ENCODE results near the gene GSN. TPM values are rescaled to one million over a fixed set of nuclear protein-coding genes. Genes with fewer than 3 reads are reported as not detected.

GSN gene
- total RNA-seq, 2 experiments from 2014 or later: 1.9 to 2.2 TPM

- no peak for DNase-seq
- ChIA-PET CTCF (interaction anchor here (1.5 to 10.7 kb wide), 5 partner anchors 10 to 62 kb away, joined by 5 to 142 read pairs (median 8); no protein-coding TSS in a partner anchor), POLR2A (no interaction called here)
- H3K36me3 Mint-ChIP-seq (ENCODE audit: low read depth): peaks cover 3% of the 10 kb centered on the region
- intact Hi-C loops (cut with micrococcal nuclease): no loop called here
- no peak overlapping the region for H3K4me3 Mint-ChIP-seq
- no peaks in the 10 kb centered on the region for H3K4me1 Mint-ChIP-seq (ENCODE audit: low read depth)
- H3K9me3 Mint-ChIP-seq: no peaks in the 10 kb centered on the region
- H3K27ac Mint-ChIP-seq: no peak overlapping the region
- no peak for ATAC-seq
- TF ChIP-seq, protein P1, sequence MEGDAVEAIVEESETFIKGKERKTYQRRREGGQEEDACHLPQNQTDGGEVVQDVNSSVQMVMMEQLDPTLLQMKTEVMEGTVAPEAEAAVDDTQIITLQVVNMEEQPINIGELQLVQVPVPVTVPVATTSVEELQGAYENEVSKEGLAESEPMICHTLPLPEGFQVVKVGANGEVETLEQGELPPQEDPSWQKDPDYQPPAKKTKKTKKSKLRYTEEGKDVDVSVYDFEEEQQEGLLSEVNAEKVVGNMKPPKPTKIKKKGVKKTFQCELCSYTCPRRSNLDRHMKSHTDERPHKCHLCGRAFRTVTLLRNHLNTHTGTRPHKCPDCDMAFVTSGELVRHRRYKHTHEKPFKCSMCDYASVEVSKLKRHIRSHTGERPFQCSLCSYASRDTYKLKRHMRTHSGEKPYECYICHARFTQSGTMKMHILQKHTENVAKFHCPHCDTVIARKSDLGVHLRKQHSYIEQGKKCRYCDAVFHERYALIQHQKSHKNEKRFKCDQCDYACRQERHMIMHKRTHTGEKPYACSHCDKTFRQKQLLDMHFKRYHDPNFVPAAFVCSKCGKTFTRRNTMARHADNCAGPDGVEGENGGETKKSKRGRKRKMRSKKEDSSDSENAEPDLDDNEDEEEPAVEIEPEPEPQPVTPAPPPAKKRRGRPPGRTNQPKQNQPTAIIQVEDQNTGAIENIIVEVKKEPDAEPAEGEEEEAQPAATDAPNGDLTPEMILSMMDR (IDR thresholded peaks at IDR 0.05): no peak
- H3K27me3 Mint-ChIP-seq: peaks cover 3% of the 10 kb centered on the region
These were observed 112.9 kb downstream of the GSN start for GRCh38 chr9:121380846-121381245.

Other genes with a start within 250 kb of the GSN start
- 1 to 10 TPM; 1.9 to 3.4 TPM for gene C5, start 217.9 kb upstream of the GSN start, total RNA-seq
- 10 to 100 TPM; 62.8 to 69.8 TPM for gene CNTRL, start 193.2 kb upstream of the GSN start, total RNA-seq
- 10 to 100 TPM; 54.3 to 55.5 TPM for gene RAB14, start 66.3 kb upstream of the GSN start, total RNA-seq
- gene STOM, start 102.1 kb downstream of the GSN start, total RNA-seq: 10 to 100 TPM; 31.7 to 32.5 TPM
- not detected for gene GGTA1, start 231.7 kb downstream of the GSN start, total RNA-seq

Measured in activated CD8-positive, alpha-beta T cell treated with anti-CD3 and anti-CD28 coated beads for 36 hours (primary cell).